GM18519 (cell line): Measurements from ENCODE around the gene MAP2K6.

Experiments used
- ATAC-seq: cut with Tn5 transposase; IDR thresholded peaks from one replicate; pipeline ENCODE4 v1.9.1; 2021; ENCODE audit warnings: mild to moderate bottlenecking, moderate library complexity; ENCODE audit not compliant: unreplicated experiment, low FRiP score

The MAP2K6 gene

GRCh38 chr17:69525920-69526841, 111.7 kb downstream of the MAP2K6 start:
- no peak for ATAC-seq

DNA sequence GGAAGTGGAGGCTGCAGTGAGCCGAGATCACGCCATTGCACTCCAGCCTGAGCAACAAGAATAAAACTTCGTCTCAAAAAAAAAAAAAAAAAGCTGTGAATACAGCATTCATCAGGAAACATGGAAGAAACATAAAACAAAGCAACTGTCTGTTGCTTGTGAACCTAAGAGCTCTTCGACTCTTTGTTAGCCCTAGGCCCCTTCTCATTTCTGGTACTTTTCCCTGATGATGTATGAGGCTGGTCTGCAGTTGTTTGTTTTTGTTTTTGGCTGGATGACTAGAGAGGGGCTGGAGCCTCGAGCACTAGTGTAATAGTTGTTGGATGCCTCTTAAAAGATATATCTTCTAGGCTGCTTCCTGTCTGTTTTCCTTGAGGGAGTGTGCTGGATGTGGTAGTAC, 113.5 kb downstream of the MAP2K6 start:
- no peak for ATAC-seq

DNA sequence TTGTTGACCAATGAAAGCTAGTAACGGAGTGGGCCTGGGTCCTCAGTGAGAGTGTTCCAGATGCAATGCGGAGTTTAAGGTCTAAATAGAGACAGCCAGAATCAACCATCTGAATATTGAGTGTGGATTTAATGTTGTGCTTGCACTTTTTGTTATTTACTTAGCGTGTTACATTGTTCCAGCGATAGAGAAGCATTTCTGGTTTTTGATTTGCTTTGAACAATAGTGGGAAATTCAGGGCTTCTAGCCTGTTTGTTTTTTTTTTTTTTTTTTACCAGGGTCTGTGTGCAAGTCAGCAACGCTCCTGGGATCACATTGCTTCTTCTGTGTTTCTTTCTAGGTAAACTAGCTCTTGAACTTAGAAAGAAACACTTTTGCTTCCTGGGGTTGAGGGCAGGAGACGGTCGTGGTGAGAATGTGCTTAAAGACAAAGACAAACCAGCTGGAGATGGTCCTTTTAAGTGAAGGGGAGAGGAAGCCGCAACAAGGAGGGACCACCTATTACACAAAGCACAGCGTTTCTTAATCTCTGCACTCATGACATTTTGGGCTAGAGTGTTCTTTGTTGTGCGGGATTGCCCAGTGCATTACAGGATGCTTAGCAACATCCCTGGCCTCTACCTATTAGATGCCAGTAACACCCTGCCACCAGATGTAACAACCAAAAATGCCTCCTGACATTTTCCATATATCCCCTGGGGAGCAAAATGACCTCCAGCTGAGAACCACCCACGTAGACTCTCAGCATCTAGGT, 119.2 kb downstream of the MAP2K6 start:
- no peak for ATAC-seq

- no peak for ATAC-seq
Observed at GRCh38 chr17:69534235-69534621, 119.7 kb downstream of the MAP2K6 start.

DNA sequence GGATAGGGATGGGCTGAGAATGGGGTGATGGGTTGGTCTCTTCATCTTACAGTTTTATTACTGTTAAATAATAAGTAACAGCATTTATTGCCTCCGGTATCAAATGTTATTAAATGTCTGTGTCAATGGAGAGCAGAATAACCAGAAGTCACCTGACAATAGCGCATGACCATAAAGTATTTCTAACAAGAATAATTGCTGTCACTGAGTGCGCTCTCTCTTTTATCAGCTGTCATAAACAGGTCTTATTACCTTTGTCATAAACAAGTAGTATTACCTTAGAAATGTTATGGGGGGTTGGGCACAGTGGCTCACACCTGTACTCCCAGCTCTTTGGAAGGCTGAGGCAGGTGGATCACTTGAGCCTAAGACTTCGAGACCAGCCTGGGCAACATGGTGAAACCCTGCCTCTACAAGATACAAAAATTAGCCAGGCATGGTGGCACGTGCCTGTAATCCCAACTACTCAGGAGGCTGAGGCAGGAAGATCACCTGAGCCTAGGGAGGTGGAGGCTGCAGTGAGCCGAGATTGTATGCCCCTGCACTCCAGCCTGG, 120.6 kb downstream of the MAP2K6 start:
- ATAC-seq = no peak

- no peak for ATAC-seq
Observed at GRCh38 chr17:69538795-69539194, 124.3 kb downstream of the MAP2K6 start.

- ATAC-seq = no peak
Observed at GRCh38 chr17:69539274-69539673, 124.8 kb downstream of the MAP2K6 start.

DNA sequence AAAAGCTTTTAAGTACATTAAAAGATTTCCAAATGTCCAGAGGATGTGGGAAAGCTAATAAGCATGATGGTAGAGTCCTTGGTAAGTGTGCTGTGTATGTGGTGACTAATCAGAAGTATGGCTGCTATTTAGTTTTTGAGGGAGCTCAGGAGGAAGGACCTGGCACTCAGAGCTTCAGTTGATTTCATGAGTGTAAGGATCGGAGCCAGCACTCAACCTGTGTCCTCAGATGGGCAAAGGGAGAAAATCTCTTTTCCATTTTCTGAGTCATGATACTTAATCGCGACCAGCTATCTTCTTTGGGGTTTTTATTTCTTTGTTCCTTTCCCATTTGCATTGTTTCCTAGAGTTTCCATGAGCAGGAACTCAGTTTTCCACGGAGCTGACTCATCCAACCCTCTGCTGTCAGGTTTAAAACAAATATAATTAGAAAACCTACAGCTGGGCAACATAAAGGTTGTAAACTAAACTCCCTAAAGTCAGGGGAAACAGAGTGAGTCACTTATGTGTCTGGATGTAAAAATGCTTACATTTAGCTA, 125.4 kb downstream of the MAP2K6 start:
- no peak for ATAC-seq

DNA sequence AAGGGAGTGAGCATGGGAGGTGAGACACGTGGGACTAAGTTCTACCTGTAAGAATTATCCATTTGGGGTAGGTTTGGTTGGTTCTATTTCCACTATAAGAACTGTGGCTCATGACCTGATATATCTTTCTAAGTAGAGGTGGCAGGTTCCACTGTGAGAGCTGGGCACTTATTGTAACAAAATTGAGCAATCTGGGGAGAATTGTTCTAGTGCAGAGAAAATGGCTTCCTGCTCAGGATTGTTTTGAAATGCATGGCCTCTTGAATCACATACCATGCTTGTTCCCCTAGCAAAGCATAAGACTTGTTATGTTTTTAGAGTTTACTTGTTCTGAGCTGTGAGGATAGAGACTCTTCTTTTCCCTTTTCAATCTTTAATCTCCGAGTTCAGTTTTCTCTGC, 125.9 kb downstream of the MAP2K6 start:
- no peak for ATAC-seq

DNA sequence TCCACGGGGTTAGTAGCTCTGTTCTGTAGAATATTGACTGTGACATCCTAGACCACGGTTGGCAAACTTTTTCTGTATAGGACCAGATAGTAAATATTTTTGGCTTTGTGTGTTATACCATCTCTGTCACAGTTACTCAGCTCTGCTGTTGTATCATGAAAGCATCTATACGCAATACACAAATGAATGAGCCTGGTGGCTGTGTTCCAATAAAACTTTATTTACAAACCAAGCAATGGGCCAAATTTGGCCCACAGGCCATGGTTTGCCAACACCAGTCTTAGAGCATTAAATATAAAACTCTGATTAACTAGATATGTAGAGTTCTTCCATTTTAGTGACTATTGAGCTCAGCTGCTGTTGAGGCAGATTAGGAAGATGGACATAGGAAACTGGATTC, 132.7 kb downstream of the MAP2K6 start:
- ATAC-seq = no peak

DNA sequence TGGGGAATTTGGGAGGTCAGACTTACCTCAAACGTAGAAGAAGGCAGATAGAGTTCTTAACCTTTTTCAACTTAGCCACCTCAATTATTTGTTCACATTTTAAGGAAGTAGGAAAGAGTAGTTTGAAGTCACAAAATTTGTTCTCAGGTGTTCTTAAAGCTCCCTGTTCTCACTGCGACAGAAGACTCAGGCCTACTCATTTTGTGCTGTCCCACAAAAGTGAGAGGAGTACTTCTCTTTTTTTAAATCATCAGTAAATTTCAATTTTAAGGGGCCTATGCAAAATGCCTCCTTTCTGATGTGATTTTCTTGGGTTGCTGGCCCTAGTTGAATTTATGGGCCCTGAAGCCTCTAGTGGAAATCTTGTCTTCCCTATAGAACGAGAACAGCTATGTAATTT, 133.4 kb downstream of the MAP2K6 start:
- no peak for ATAC-seq

DNA sequence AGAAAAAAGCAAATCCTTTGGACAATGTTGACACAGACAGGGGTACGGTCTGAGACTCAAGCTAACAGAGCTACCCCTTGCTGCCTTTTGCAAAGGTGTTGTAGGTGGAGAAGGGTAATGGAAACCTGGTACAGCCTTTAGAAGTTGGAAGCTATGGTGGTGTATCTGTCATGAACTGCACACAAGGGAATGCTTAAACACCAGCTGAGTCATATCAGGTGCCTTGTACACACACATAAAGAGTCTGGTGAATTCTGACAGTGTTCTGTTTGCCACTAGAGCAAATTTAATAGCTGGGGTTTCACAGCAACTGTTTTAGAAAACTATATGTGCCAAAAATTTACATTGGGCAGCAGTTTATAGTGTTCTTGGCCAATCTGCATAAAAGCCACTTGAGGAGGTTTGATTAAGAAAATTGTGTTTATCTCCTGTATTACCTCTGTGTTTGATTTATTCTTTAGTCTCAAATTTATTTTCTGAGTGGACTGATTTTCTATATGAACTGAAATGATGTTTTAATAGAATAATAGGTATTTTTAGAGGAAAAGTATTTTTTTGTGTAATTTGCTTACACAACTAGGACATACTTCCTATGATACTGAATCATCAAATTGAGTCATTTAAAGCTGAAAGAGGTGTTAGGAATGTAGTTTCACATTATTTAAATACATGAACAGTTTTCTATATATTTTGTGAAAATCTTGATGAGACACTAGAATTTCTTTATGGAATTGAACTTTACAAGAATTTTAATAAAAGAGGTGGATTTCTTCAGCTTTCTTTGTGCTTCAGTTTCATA, 136.9 kb downstream of the MAP2K6 start:
- peak; percentile 50 for ATAC-seq

DNA sequence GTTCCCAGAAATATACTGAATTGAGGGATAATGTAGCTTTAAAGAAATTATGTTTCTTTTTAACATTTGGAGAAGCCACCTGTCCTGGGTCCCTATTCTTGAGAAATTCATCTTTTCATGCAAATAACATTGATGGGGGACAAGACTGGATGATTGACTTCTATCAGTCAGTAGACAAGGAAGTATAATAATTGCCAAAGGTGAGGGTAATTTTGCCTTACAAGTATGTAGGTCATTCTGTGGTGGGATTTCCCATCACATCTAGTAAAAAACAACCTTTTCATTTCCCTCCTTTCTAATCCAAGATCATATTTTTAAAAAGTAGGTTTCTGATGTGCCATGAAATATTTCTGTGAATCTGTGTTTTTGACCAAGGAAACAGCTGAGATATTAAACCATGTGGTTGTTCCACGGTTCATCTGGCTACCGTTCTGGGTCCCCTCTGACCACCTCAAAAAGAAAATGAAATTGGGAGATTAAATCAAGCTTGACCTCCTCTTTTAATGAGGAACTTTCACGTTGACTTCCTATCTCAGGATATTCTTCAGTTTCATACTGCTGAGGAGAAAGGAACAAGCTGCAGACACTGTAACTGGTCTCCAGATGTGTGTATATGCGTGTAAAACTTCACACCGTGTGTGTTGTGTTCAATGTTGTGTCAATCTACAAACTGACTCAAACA, 138.6 kb downstream of the MAP2K6 start:
- ATAC-seq = no peak

DNA sequence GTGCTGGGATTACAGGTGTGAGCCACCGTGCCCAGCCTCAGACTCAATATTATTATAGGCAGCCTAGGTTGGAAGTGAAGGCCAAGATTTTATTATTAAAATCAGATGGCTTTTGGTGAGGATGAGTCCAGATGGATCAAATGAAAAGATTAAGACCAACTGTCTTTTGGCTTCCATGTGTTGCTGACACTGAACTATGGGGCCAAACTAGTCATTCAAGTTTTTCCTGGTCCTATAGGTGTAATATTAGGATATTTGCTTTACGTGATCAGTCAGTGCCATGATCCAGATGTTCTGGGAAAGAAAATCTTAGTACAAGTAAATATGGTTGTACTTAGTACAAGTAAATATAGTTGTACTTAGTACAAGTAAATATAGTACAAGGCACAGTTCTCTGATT, 140.6 kb downstream of the MAP2K6 start:
- ATAC-seq = no peak

- no peak for ATAC-seq
Observed at GRCh38 chr17:69557339-69557738, 142.8 kb downstream of the MAP2K6 start.

- no peak for ATAC-seq
Observed at GRCh38 chr17:69558796-69559195, 144.3 kb downstream of the MAP2K6 start.

DNA sequence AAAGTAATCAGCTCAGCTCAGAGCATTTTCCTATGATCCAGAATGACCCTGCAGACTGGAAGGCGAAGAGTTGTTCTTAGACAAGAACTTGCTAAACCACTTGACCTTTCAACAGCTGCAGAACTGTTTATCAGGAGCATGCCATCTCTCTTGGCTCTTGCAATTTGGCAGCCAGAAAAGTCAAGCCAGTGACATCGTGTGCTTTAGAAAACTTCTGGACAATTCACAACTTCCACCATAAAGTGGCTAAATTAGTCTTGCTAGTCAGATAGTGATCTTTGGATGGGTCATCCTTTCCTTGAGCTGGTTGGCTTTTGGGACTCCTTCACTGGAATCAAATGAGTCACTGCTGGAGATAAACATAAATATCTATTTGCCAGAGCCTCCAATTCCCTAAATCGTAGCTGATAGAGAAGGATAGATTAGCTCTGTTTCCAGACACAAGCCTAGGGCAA, 146.5 kb downstream of the MAP2K6 start:
- ATAC-seq = no peak

DNA sequence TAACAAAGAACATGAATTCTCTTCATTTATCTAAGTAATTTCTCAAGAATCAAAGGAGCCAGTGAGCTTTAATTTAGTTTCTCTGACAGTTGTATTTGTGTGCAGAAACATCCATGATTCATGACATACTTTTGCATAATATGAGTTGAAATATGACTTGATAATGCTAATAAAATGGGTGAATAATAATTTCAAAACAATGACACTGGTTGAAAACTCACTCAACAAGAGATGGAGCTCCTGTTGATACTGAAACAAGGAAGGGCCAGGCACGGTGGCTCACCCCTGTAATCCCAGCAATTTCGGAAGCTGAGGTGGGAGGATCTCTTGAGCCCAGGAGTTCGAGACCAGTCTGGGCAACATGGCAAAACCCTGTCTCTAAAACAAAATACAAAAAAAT, 147.0 kb downstream of the MAP2K6 start:
- no peak for ATAC-seq

GRCh38 chr17:69565447-69565846, 150.9 kb downstream of the MAP2K6 start:
- ATAC-seq = no peak

- no peak for ATAC-seq
Observed at GRCh38 chr17:69567130-69567529, 152.6 kb downstream of the MAP2K6 start.
